Heart left ventricle (tissue), 13 donors: Measurements from ENCODE around the gene KDM4B.

Experiments
- CTCF ChIP-seq, 12 donors: fragments of 200-600 bp; sonication (generic) in 4 of 12; IDR thresholded peaks; one replicate each; pipeline versions ENCODE4 v1.5.0 to v1.8.0; 2018 to 2022; ENCODE audit warnings: antibody characterized with exemption in 12 of 12, mild to moderate bottlenecking in 5 of 12
- POLR2A ChIP-seq, 2 donors: fragments of 450-650 bp; IDR thresholded peaks; one replicate each; pipeline ENCODE4 v1.6.1; 2017; ENCODE audit warnings: antibody characterized with exemption in 2 of 2, mild to moderate bottlenecking in 2 of 2, moderate library complexity in 2 of 2
- donor health status: ischemic (EF 13 %, LVEDD 7.1; RV severe dilation, severe dysfunction).
- donor health status: DM: no; HTN: yes; CAD: no.
- donor health status: DM: no; HTN: no; CAD: no.
- donor health status: ischemic (EF 25% LVEDD 6.9; RV normal size, moderate dysfunction).
- donor health status: ischemic (EF 25% LVEDD 5.7; RV mildly dilated, moderate dysfunction).
- donor health status: ischemic (EF 35%, LVEDD 5.7; RV mildly dilated, moderate dysfunction).
- donor health status: nonischemic (EF 11% LVEDD 7.7; RV severe dilation, severe dysfunction).
- donor health status: DM: yes; HTN: yes; CAD: no.
- donor health status: PGD.
- donor health status: ischemic (EF 29% LVEDD 5.4; RV normal size, mild dysfunction).
- donor health status: nonischemic (EF 23%, LVEDD 6.1; RV moderate dilation, normal function).

DNA sequence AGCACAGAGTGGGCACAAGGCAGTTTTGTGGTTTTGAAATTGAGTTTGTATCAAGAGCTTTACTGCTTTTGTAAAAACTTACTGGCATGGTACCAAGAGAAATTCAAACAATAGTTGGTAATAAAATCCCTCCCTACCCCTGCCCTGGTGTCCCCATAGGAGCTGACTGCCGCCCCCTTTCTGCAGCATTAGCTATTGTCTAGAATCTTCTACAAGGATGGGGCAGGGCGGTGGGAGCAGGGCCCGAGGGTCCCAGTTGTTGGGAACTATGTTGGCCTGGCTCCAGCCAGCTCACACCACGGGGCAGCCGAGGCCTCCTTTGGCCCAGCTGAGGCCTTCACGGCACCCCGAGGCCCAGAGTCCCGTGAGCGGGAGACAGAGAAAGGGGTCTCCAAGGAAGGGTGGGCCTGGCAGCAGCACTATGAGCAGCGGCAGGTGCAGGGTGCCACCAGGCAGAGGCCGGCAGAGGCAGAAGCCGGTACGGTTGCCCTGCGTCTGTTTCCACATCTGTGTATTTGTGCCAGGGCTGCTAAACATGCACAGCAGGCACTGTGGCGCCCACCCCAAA is 57.9 kb downstream of the KDM4B start:
- peak in 3 of 12 donors; percentile 12 to 34 (median 14) for TF ChIP-seq CTCF (IDR thresholded peaks at IDR 0.05)
- no peak for TF ChIP-seq POLR2A (IDR thresholded peaks at IDR 0.05)
